HepG2 (cell line): Measurements from ENCODE around the gene SYT9. TPM values are rescaled to one million over a fixed set of nuclear protein-coding genes. Genes with fewer than 3 reads are reported as not detected.

ENCODE experiments used
- ATAC-seq: fragments of 200-7000 bp; cut with Tn5 transposase; 3 replicates; pipeline ENCODE4 v1.9.1; 2020; ENCODE audit warnings: mild to moderate bottlenecking, moderate library complexity
- BruUV-seq: library from RNA; stranded (reverse); fragments of 400-500 nt; replicated peaks from 2 replicates; lab custom pipeline; 2021; lab: Mats Ljungman, UMichigan
- CTCF ChIA-PET: fragments of 300-600 bp; formaldehyde crosslinking; extraction: SDS; loops from one replicate; lab custom pipeline; 2021; ENCODE audit warnings: low total read pairs, inconsistent platforms, low intra/inter-chr PET ratio; lab: Yijun Ruan, JAX
- POLR2A ChIA-PET: fragments of 350-600 bp; sonication (Branson Sonifier 250); formaldehyde crosslinking; loops from one replicate; lab custom pipeline; 2020; ENCODE audit warnings: antibody characterized with exemption, inconsistent platforms; lab: Yijun Ruan, JAX
- DNase-seq: peaks from one replicate; pipeline ENCODE4 v3.0.0-alpha.2; 2015; ENCODE audit warnings: low spot score
- FAIRE-seq: peaks from 3 replicates; lab custom pipeline; 2011; peaks lifted over from hg19 to GRCh38; lab: Jason Lieb, UNC
- H2AFZ ChIP-seq: one replicate; pipeline ENCODE4 v1.6.1; 2011; ENCODE audit warnings: low read length, inconsistent platforms
- H3K27ac ChIP-seq: fragments of 300-600 bp; 3 replicates; pipeline ENCODE4 v1.8.0; 2011; ENCODE audit warnings: mixed run types, mild to moderate bottlenecking, mixed read lengths, low read length, inconsistent platforms; ENCODE audit not compliant: insufficient read depth; ENCODE audit errors: extremely low read length
- H3K27me3 ChIP-seq, 2 experiments: fragments of 200-600 bp in 1 of 2; 2 replicates in 1 of 2; 3 replicates in 1 of 2; pipeline versions ENCODE4 v1.6.0 to v1.8.0; 2011; ENCODE audit warnings: low read length in 2 of 2, mild to moderate bottlenecking in 2 of 2, moderate library complexity in 2 of 2, inconsistent platforms in 1 of 2; ENCODE audit not compliant: insufficient read depth in 2 of 2, control insufficient read depth in 1 of 2
- H3K36me3 ChIP-seq, 2 experiments: fragments of 200-600 bp in 1 of 2; replicated peaks in 1 of 2; 2 replicates in 1 of 2; 3 replicates in 1 of 2; pipeline versions ENCODE4 v1.5.1 to v1.8.0; 2011; ENCODE audit warnings: low read length in 2 of 2, inconsistent platforms in 1 of 2; ENCODE audit not compliant: insufficient read depth in 2 of 2, control insufficient read depth in 1 of 2
- H3K4me1 ChIP-seq: 2 replicates; pipeline ENCODE4 v1.5.1; 2012; ENCODE audit warnings: low read length, inconsistent platforms; ENCODE audit not compliant: insufficient read depth
- H3K4me2 ChIP-seq: 2 replicates; pipeline ENCODE4 v1.6.0; 2011; ENCODE audit warnings: low read depth, low read length, inconsistent platforms
- H3K4me3 ChIP-seq, 3 experiments: fragments of 200-600 bp in 1 of 3; sonication (generic), shearing (Covaris generic) in 1 of 3; replicated peaks in 1 of 3; 2 replicates each; pipeline ENCODE4 v1.5.1; 2011 to 2016; ENCODE audit warnings: low read length in 3 of 3, inconsistent platforms in 2 of 3, low read depth in 2 of 3, mild to moderate bottlenecking in 2 of 3, control low read depth in 1 of 3, mixed read lengths in 1 of 3; ENCODE audit not compliant: insufficient read depth in 1 of 3
- H3K79me2 ChIP-seq: one replicate; pipeline ENCODE4 v1.6.1; 2011; ENCODE audit warnings: low read length, inconsistent platforms; ENCODE audit not compliant: insufficient read depth
- H3K9ac ChIP-seq: 2 replicates; pipeline ENCODE4 v1.6.0; 2011; ENCODE audit warnings: mild to moderate bottlenecking, low read depth, low read length, inconsistent platforms; ENCODE audit not compliant: insufficient read depth
- H3K9me3 ChIP-seq: 2 replicates; pipeline ENCODE4 v1.5.1; 2012; ENCODE audit warnings: mild to moderate bottlenecking, low read length
- H4K20me1 ChIP-seq: 2 replicates; pipeline ENCODE4 v1.6.0; 2011; ENCODE audit warnings: inconsistent platforms, mild to moderate bottlenecking, low read length, moderate library complexity; ENCODE audit not compliant: insufficient read depth
- ATF3 ChIP-seq: sonication (generic); formaldehyde crosslinking; IDR thresholded peaks from 2 replicates; pipeline ENCODE4 v1.4.0; 2020; ENCODE audit warnings: missing genetic modification reagents
- CHD2 ChIP-seq: IDR thresholded peaks from 2 replicates; pipeline ENCODE4 v1.6.1; 2011; ENCODE audit warnings: low read depth, low read length, improper control_type of control experiment
- HNRNPUL1 ChIP-seq: fragments of 200-400 bp; formaldehyde crosslinking; IDR thresholded peaks from 2 replicates; pipeline ENCODE4 v1.6.1; 2017; ENCODE audit warnings: low read depth, mild to moderate bottlenecking, low read length, moderate library complexity
- IRX3 ChIP-seq: sonication (generic); formaldehyde crosslinking; IDR thresholded peaks from 2 replicates; pipeline ENCODE4 v1.8.1; 2023; ENCODE audit warnings: mild to moderate bottlenecking, low read depth, missing genetic modification reagents, borderline replicate concordance
- KDM5A ChIP-seq: fragments of 200-600 bp; sonication (generic); IDR thresholded peaks from 2 replicates; pipeline ENCODE4 v1.7.0; 2018; ENCODE audit warnings: antibody characterized with exemption, mild to moderate bottlenecking, low read length, borderline replicate concordance
- MYC ChIP-seq: sonication (generic); formaldehyde crosslinking; IDR thresholded peaks from 2 replicates; pipeline ENCODE4 v1.9.0; 2021; ENCODE audit warnings: missing genetic modification reagents, borderline replicate concordance
- NFIC ChIP-seq: IDR thresholded peaks from 2 replicates; pipeline ENCODE4 v1.6.1; 2012; ENCODE audit warnings: mild to moderate bottlenecking, low read length, inconsistent platforms
- THAP11 ChIP-seq: IDR thresholded peaks from 2 replicates; pipeline ENCODE4 v1.6.1; 2016; ENCODE audit warnings: missing biosample characterization, missing genetic modification reagents
- ZBTB46 ChIP-seq: sonication (generic); formaldehyde crosslinking; IDR thresholded peaks from 2 replicates; pipeline ENCODE4 v1.4.0; 2020; ENCODE audit warnings: mild to moderate bottlenecking, missing genetic modification reagents, borderline replicate concordance
- ZBTB7B ChIP-seq: sonication (generic); formaldehyde crosslinking; IDR thresholded peaks from 2 replicates; pipeline ENCODE4 v1.4.0; 2020; ENCODE audit warnings: missing genetic modification reagents
- ZNF275 ChIP-seq: sonication (generic); formaldehyde crosslinking; IDR thresholded peaks from 2 replicates; pipeline ENCODE4 v1.8.0; 2022; ENCODE audit warnings: missing genetic modification reagents, mild to moderate bottlenecking, inconsistent platforms, borderline replicate concordance
- ZNF281 ChIP-seq: sonication (generic); formaldehyde crosslinking; IDR thresholded peaks from 2 replicates; pipeline ENCODE4 v1.4.0; 2020; ENCODE audit warnings: missing genetic modification reagents, borderline replicate concordance
- ZNF335 ChIP-seq: sonication (generic); formaldehyde crosslinking; IDR thresholded peaks from 2 replicates; pipeline ENCODE4 v1.4.0; 2020; ENCODE audit warnings: missing genetic modification reagents
- ZNF562 ChIP-seq: sonication (generic); formaldehyde crosslinking; IDR thresholded peaks from 2 replicates; pipeline ENCODE4 v1.8.0; 2022; ENCODE audit warnings: missing genetic modification reagents, borderline replicate concordance
- WGBS: methylation state at CpG from one replicate; pipeline ENCODE4 v1.1.6; 2017; ENCODE audit warnings: low lambda C conversion rate; 5-methylcytosine and 5-hydroxymethylcytosine counted together
- in situ Hi-C: cut with HindIII; loops from 2 replicates; pipeline ENCODE4 v1.10.0; 2017; ENCODE audit warnings: low pct_unique_long_range_greater_than_20kb; ENCODE audit not compliant: extremely low pct_ligation_motif_present
- intact Hi-C: fragments of 100-400 bp; cut with micrococcal nuclease; formaldehyde crosslinking; loops from one replicate; pipeline ENCODE4 v1.10.0; 2022; ENCODE audit not compliant: unreplicated experiment
- polyA plus RNA-seq, 8 experiments: library from polyadenylated mRNA; depleted of rRNA in 3 of 8; stranded (reverse) in 7 of 8; unstranded in 1 of 8; fragments of >200 nt; fragmentation: Illumina TruSeq in 4 of 8; extraction: Trizol in 4 of 8; gene quantifications; 2 replicates each; pipeline versions ENCODE4 v1.2.1 to v1.2.3, GENCODE V29; 2011 to 2016; ENCODE audit warnings: low read depth in 4 of 8, missing spikeins in 1 of 8, mixed read lengths in 1 of 8; ENCODE audit not compliant: insufficient read depth in 1 of 8
- total RNA-seq, 5 experiments: library from RNA; depleted of rRNA; stranded (reverse); fragments of >200 nt; fragmentation: Illumina TruSeq; extraction: Trizol; gene quantifications; 2 replicates each; pipeline ENCODE4 v1.2.3, GENCODE V29; 2016; ENCODE audit warnings: low read depth in 1 of 5

SYT9 gene
- total and polyA plus RNA-seq, 2 of the 13 experiments (the other 11 are each of a cell fraction or from before 2014, with no cell fraction given) = not detected

GRCh38 chr11:7450836-7451235 is 199.1 kb downstream of the SYT9 start (continued):
- TF ChIP-seq KDM5A (no peak), THAP11 (no peak), ZNF562 (CRISPR knock-in tag) (no peak), ZNF275 (CRISPR knock-in tag) (no peak)

- WGBS = 32% methylated on average over 3 of the region's 3 CpGs
- BruUV-seq = no TSS peak
- POLR2A ChIA-PET = no interaction called here
Observed at GRCh38 chr11:7451520-7451919, 199.8 kb downstream of the SYT9 start.

More at GRCh38 chr11:7451520-7451919, 199.8 kb downstream of the SYT9 start:
- in situ Hi-C loops = no loop called here
- intact Hi-C loops = no loop called here
- H3K4me3 ChIP-seq = no peak overlapping the region
- no peak for TF ChIP-seq ZBTB46
- no peak for TF ChIP-seq HNRNPUL1
- TF ChIP-seq ZNF335 (CRISPR knock-in tag) = no peak
- TF ChIP-seq MYC (CRISPR knock-in tag) = no peak
- no peak for TF ChIP-seq CHD2
- no peak for TF ChIP-seq NFIC
- TF ChIP-seq ZNF281 (CRISPR knock-in tag) = no peak
- no peak for TF ChIP-seq ATF3
- no peak for TF ChIP-seq IRX3
- no peak for TF ChIP-seq ZBTB7B (CRISPR knock-in tag)
- no peaks in the 10 kb centered on the region for H3K36me3 ChIP-seq
- H3K4me2 ChIP-seq = no peak overlapping the region
- CTCF ChIA-PET = no interaction called here
- no peak for ATAC-seq
- no peaks in the 10 kb centered on the region for H3K4me1 ChIP-seq
- no peak overlapping the region for H2AFZ ChIP-seq
- H4K20me1 ChIP-seq = no peaks in the 10 kb centered on the region
- no peaks in the 10 kb centered on the region for H3K9me3 ChIP-seq
- H3K27ac ChIP-seq = no peak overlapping the region
- no peak for FAIRE-seq
- peaks cover 0 to 10% of the 10 kb centered on the region in 2 experiments; a peak in 1 of 5 replicates for H3K27me3 ChIP-seq
- no peak overlapping the region for H3K9ac ChIP-seq
- no peaks in the 10 kb centered on the region for H3K79me2 ChIP-seq
- no peak for DNase-seq
